Fibroblast of gingiva (primary cell): Measurements from ENCODE around the gene SORT1.
A peak's percentile ranks its signal among the peaks of the same experiment; 100 is the strongest.

ENCODE experiments used
- DNase-seq: peaks from one replicate; pipeline ENCODE4 v3.0.0-alpha.2; 2011; ENCODE audit warnings: low read depth

Gene SORT1

GRCh38 chr1:109274533-109275476 lies 122.9 kb downstream of the SORT1 start:
- DNase-seq, result no peak

GRCh38 chr1:109273570-109274288 lies 124.0 kb downstream of the SORT1 start:
- no peak for DNase-seq

GRCh38 chr1:109272831-109273547 lies 124.7 kb downstream of the SORT1 start:
- no peak for DNase-seq

- DNase-seq, result no peak
These were observed 125.5 kb downstream of the SORT1 start for GRCh38 chr1:109272021-109272799.

- no peak for DNase-seq
These were observed 126.3 kb downstream of the SORT1 start for GRCh38 chr1:109271458-109271857.

GRCh38 chr1:109270623-109271317 lies 126.9 kb downstream of the SORT1 start:
- DNase-seq, result no peak

GRCh38 chr1:109269981-109270622 lies 127.6 kb downstream of the SORT1 start:
- no peak for DNase-seq

- DNase-seq, result no peak
These were observed 128.3 kb downstream of the SORT1 start for GRCh38 chr1:109269212-109269980.

- DNase-seq, result no peak
These were observed 129.1 kb downstream of the SORT1 start for GRCh38 chr1:109268431-109269211.

GRCh38 chr1:109267743-109268300 lies 129.9 kb downstream of the SORT1 start:
- DNase-seq, result no peak

GRCh38 chr1:109266965-109267364 lies 130.8 kb downstream of the SORT1 start:
- DNase-seq, result no peak

- no peak for DNase-seq
These were observed 131.9 kb downstream of the SORT1 start for GRCh38 chr1:109265741-109266330.

GRCh38 chr1:109265016-109265415 lies 132.7 kb downstream of the SORT1 start:
- DNase-seq, result no peak

- no peak for DNase-seq
These were observed 133.4 kb downstream of the SORT1 start for GRCh38 chr1:109264379-109264755.

- peak; percentile 76 for DNase-seq
These were observed 133.9 kb downstream of the SORT1 start for GRCh38 chr1:109263597-109264378.

GRCh38 chr1:109263234-109263596 lies 134.5 kb downstream of the SORT1 start:
- no peak for DNase-seq

- no peak for DNase-seq
These were observed 135.3 kb downstream of the SORT1 start for GRCh38 chr1:109262231-109263055.
